HG02588 (cell line): ENCODE data around the gene SIGLEC15.

Experiments
- ATAC-seq: cut with Tn5 transposase; IDR thresholded peaks from one replicate; pipeline ENCODE4 v1.9.1; 2021; ENCODE audit warnings: mild to moderate bottlenecking, moderate library complexity; ENCODE audit not compliant: unreplicated experiment

The SIGLEC15 gene

DNA sequence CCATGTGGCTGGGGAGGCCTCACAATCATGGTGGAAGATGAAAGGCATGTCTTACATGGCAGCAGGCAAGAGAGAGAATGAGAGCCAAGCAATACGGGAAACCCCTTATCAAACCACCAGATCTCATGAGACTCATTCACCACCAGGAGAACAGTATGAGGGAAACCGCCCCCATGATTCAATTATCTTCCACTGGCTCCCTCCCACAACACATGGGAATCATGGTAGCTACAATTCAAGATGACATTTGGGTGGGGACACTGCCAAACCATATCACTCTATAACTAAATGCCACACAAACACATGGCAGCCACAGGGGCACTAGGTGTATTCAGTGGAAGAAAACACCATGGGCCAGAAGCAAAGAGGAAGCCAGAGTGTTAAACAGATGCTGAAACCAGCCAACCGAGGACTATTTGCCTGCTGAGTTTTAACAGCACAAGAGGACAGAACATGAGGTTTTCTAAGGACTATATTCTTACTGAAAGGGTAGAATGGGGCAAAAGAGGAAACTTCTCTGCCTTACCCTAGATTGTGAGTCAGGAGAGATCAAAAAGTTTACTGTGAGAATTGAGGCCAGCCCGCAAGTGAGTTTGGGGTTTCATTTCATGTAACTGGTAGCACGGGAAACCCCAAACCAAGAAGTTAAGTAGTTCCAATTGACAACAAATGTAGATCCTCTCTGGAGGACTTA is 49.2 kb downstream of the SIGLEC15 start:
- ATAC-seq = peak; percentile 87

DNA sequence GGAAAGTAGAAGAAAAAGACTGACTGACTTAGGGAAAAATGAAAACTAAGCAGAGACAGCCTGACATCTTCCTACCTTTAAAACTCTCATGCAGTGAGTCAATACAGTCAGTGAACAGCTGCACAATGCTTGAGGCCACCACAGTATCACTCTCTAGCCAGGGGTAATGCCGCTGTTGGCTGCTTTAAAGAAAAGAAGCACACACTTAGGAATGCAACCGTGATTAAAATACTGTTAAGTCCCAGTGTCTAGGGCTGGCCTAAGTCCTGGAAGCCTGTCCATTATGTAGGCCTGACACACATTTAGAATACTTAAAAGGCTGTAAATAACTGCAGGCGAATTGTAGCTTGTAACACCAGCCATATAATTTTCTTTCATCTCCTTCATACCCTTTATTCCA is 50.7 kb downstream of the SIGLEC15 start:
- no peak for ATAC-seq

DNA sequence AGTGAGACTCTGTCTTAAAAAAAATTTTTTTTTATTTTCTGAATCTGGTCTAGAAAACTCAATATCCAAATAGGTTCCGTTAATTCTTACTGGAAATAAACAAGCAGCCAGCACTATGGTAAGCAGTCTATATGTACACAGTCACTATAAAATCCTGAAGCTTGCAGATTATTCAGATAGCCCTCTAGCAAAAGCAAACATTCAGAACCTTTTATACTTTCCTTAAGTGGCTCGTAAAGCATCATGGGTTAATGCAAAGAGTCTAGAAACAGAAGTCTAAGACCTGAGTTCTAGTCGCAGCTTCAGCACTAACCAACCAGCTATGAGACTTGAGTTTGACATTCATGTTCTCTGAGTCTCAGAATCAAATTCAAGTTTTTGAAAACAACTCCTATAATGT is 51.9 kb downstream of the SIGLEC15 start:
- no peak for ATAC-seq

DNA sequence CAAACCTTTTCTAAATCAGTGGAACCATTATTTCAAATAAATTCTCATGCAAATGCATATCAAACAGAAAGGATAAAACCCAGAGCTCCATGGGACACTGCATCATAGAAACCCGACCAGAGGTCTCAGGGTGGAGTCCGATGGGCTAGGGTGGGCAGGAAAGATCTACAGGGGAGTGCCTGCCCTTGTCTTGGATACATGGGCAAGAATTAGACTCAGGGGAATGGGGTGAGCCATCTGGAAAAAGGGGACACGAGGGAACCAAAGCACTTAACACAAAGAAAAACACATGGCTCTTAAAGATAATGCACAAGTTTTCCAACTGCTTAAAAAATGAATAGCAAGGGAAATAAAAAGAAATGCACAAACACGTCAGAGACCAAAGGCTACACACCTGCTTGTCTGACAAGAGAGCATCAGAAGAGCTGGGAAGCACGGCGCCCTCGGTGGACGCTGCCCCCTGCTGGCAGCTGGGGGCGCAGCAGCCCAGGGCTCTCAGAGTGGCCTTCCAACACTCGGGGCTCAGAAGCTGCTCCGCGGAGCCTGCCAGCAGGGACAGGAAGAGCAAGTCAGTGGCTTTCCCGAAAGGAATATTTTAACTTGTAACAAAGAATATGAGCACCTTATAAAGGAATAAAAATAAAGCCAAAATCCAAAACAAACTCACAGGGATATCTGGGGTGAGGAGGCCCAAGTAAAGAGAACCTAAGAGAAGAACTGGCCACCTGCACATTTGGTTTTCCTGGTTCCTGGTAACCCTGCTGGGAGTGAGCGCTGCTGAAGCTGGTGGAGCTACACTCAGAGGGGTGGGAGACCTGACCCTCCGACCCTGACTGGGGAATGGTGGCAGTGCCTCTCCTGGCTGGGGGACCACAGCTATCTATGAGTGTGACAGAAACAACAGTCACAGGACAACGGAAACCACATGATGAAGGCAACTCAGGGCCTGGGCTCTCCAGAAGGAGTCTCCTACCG is 54.5 kb downstream of the SIGLEC15 start:
- peak; percentile 77 for ATAC-seq

DNA sequence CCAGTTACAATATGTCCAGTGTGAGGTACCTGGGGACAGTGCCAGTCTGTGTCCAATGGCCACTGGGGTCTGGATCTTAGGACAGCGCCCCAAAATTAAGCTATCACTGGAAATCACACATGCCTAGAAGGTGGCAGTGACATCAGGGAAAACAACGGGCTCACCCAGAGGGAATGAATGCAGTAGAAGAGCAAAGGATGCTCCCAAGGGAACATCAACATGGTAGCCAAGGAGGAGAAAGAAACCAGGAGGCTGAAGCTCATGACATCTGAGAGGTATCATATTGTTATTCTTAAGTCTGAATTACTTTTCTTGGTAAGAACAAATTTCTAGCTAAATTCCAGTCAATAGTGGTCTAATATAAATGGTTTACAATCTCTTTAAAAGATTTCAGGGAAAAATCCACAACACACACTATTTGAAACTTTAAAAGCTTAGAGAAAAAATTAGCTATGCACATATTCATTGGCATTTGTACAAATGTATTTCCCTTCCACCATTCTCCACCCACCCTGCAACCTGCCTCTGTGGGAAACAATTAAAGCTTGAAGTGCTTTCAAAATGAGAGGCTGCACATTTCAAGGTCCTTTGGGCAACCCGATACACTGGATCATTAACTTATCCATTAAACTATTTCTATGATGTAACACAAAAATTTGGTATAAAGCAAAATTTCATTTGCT is 55.5 kb downstream of the SIGLEC15 start:
- no peak for ATAC-seq

DNA sequence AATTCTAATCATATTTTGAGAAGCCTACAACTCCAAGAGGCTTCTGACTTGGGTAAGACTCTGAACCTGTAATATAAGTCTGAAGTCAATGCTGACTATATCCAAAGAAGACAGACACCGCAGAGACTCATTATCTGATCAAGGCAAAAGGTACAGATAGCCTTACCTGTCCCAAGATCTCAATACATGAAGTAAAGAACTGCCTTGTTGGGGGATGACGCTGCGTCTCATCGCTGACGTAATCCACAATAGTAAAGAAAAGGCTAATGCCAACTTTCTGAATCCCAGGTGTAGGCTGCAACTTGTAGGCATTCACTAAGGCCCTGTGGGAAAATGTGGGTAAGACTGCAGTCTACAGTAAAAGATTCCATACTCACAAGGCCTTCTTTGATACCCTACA is 62.1 kb downstream of the SIGLEC15 start:
- no peak for ATAC-seq

DNA sequence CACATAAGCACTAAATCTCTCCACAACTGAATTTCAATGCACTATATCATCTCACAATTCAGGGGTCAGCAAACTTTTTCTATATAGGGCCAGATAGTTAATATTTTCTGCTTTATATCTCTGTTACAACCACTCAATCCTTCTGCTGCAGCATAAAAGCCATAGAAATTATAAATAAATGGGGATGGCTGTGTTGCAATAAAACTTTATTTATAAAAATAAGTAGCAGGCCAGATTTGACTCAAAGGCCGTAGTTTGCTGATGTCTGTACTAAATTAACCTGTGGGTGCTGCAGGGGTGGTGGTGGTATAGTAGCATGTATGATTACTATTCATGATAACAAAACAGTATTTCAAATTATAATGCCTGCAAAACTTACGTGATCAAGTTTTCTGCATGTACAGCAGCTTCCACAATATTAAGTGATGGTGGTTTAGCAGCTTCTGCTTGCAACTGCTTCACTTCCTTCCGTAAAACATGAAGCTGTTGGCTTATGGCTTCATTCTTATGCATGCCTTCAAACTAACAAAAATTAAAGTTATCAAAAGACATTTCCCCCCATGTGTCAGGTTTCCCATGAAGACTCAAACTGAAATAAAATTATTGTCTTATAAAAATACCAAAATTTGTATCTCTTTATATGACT is 64.1 kb downstream of the SIGLEC15 start:
- no peak for ATAC-seq

DNA sequence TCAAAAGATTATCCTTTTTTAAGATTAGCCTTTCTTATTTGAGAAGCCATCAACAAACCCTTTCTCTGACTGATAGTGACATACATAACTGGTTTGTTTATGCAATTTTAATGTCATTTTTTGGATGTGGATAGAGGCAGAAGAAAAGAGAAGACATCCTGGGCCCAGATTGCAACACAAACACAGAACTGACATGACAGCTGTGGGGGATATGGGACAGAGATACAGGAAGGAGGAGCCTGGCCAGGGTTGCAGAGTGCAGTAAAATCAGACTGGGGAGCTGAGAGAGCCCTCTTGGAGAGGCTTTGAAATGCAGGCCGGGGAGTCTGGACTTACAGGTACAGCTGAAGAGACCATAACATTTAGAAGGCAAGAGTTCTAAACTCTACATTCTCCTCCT is 65.1 kb downstream of the SIGLEC15 start:
- ATAC-seq = no peak

DNA sequence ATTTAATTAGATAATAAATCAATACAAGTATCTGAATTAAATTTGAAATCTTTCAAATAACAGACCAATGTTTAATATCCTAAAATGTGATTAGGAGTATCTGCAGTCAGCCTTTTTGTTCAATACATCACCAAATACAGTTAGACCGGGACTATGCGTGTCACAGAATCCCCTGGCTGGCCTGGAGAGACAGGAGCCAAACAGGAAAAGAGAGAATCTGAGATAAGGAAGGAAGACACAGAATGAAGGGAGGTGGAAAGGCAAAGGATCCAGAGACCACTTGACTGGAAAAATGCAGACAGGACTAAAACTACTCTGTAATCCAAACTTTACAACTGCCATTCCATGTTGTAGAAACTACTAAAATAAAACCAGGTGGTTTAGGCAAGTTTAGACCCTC is 66.3 kb downstream of the SIGLEC15 start:
- no peak for ATAC-seq
